ENCODE data around the gene PRKAR1B.

The PRKAR1B gene

DNA sequence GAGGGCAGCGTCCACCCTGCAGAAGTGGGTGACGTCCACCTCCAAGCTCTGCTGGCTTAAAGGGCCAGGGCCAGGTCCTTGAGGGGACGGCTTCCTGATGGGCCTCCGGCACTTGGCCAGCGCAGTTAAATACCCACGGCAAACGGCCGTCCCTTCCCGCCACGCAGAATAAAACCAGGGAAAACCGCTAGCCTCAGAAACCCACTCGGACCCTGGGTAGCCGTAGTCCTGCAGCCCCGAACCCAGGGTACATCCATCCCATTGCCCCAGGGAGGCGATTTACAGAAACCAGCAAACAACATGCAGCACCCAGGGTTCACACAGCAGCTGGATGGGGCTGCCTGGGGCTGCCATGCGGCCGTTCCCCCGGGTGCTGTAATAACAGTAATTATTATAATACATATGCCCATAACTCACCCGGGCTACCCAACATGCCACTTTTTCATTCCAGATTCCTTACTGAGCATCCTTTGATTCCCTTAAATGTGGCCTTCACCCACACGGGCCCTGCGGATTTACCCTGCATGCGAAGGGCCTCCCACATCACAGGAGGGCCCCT is 126.0 kb downstream of the PRKAR1B start:
- no peak for DNase-seq

DNA sequence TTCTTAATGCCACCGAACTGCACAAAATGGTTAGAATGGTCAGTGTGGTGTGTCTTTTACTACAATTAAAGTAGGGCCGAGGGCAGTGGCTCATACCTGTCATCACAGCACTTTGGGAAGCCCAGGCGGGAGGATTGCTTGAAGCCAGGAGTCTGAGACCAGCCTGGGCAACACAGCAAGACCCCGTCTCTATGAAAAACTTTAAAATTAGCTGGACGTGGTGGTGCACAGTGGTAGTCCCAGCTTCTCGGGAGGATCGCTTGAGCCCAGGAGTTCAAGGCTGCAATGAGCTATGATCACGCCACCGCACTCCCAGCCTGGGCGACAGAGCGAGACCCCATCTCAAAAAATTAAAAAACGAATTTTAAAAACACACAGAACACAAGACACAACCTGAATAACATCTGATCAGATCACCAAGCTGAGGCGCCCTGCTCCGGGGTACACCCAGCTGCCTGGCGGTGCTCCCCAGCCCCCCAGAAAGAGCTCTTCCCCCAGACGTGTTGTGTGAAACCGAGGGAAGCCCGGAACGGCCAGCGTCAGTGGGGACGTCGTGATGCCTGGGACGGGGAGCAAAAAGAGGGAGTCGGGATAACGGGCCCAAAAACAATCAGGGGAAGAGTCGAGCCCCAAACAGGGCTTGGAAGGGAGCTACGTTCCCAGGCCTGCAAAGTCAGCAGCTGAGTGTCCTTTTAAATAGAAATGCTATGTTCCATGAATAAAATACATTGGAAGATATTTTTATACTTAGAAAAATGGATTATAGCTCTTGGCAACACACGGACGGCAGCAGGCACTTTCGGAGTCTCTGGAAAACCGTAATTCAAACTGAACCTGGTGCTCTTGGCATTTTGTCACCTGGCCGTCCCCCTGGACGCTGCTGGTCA is 126.7 kb downstream of the PRKAR1B start:
- DNase-seq, result no peak

DNA sequence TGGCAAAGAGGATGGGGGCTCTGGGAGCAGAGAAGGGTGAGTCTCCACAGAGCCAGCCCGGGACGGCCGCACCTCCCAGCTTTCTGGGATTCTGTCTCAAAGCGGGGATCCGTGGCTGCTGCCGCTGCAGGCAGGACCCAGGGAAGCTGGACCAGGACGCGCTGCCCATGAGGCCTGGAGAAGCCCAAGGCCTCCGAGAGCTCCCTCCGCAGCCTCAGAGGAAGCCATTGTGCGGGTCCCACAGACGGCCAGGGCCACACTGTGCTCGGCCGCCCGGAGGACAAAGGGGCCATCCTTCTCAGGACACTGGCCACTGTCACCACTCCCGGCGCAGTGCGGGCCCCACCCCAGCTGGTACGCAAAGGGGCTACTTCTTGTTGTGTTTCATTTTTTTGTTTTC is 128.2 kb downstream of the PRKAR1B start:
- DNase-seq, result no peak

DNA sequence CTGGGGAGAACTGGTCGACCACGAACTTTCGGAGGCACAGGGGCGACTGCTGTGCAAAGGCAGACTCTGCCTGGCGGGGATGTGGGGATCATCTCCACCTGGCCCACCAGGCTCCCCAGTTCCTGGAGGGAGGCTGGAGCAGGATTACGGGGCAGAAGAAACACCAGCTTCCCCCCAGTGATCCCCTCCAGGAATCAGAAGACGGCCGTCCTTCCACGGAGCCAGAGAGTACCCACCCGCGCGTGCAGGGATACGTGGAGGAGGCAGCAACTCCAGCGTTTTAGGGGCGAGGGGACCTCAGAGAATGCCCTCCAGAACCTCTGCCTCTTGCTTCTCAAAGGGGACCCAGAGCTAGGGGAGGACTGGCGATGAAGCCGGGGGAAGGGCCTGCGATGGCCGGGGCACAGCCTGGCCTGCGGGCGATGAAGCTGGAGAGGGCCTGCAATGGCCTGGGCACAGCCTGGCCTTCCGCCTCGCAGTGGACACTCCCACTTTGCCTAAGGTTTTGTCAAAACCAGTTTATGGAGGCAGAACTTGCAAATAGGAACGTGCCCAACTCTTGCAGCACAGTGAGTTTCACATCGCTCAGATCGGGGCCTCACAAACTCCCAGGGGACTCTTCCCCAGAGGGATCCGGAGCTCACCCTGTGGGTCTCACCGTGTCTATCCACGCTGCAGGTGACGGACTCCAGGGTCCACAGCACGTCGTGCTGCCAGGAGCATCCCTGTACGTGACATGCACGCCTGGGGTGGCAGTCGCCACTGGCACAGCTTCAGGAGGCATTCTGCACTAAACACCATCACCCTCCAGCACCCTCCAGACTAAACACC is 129.5 kb downstream of the PRKAR1B start:
- no peak for DNase-seq

DNA sequence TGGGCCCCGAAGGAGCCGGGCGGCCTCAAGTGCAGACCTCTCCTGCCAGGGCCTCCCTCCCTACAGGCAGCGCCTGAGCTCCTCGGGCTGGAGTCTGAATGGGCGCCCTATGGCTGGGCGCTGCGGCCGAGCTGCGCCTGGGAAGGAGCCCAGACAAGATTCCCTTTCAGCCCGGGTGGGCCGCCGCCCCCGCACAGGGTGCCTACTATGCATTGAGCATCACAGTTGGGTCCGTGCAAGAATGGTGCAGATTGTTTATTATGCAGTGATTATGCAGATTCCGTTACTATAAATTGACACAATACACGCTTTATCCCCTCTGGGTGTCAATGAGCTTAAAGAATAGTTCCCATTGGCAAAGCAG is 130.3 kb downstream of the PRKAR1B start:
- DNase-seq, result no peak

DNA sequence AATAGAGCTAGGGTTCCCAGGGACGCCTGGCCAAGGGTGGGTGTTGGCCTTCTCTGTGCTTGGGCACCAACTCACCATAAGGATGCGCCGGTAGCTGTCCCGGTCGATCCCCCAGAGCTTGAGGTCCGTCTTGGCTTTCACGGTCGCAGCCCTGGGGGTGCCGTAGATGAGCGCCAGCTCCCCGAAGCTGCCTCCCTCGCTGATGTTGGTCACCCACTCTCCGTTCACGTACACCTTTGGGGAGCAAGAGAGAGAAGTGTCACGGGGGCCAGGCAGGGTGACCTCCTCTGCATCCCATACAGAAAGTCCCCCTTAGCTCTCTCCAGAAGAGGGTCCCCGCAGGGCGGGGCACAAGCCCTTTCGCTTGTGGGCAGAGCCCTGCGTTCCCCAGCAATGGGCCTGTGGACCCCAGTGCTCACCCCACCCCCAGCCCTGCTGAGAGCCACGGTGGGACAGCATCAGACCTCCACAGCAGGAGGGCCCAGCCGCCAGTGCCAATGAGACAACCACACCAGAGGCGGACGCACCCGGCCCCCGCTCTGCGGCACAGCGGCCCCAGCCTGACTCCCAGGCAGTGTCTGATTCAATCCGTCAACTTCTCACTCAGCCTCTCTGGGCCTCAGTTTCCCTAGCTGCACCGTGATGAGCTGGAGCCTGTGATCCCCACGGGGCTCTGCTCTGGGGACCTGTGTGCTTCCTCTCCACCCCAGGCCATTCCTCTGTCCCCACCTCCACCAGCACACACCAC is 130.8 kb downstream of the PRKAR1B start:
- no peak for DNase-seq

DNA sequence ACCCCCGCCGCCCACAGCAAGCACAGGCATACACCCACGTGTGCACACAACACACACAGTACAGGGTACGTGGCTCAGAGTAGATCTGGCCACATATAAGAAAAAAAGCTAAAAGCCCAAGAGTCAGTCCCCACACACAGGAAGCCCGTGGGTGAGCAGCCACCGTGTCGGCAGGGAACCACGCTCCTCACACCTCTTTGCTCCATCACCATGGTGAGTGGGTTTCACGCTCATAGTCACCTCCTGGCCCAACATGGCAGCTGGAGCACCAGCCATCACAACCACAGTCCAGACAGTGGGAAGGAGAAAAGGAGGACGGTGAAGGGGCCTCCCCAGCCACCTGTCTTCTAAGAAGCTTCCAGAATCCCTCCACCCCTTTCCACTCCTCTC is 131.5 kb downstream of the PRKAR1B start:
- DNase-seq, result no peak

DNA sequence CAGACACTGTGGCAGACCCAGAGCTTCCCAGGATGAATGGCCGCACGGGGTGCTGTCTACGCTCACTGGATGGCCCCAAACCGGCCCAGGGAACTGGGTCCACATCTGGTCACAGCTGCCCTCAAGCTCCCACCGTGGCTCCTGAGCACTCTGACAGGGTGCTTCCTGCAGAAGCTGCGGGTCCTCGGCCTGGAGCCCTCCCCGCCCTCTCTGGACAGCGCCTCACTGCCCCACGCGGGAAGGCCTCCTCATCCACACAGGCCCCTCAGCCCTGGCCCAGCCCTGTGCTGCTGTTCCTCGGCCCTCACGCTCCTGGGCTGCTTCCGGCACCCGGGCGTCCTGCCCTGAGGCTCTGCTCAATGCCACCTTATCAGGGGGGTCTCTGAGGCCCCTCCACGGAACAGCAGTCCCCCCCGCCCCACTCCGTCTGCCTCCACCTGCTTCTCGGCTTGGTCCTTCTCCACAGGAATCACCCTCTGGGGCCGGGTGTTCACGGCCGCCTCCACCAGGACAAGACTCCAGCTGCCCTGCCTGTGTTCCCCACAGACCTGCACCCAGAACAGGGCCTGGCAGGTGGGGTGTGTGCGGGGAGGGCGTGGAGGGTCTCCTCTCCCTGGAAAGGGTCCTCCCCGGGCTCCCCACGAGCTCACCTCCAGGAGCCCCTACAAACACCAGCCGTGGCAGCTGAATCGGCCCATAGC is 132.0 kb downstream of the PRKAR1B start:
- DNase-seq, result no peak

DNA sequence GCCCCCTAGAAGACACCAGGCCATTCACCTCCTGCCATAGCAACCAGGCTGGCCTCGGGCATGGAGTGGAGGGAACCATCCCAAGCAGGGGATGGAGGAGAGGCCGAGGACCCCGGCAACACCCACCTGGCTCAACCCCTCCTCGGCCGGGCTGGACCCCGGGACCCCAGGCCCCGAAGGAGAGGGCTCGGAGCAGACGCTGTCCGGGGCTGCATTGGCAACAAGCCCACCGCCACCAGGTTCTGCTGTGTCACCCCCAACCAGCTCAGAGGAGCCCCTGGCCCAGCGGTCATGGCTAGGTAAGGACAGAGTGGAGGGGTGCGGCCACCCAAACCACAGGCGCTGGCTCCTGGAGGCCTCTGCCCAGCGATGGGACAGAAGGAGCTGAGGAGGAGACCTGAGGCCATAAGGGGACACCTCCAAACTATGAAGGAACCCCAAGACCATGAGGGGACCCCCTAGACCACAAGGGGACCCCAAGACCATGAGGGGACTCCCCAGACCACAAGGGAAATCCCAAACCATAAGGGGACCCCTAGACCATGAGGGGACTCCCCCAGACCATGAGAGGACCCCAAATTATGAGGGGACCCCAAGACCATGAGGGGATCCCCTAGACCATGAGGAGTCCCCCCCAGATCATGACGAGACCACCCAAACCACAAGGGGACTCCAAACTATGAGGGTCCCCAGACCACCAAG is 132.7 kb downstream of the PRKAR1B start:
- no peak for DNase-seq

DNA sequence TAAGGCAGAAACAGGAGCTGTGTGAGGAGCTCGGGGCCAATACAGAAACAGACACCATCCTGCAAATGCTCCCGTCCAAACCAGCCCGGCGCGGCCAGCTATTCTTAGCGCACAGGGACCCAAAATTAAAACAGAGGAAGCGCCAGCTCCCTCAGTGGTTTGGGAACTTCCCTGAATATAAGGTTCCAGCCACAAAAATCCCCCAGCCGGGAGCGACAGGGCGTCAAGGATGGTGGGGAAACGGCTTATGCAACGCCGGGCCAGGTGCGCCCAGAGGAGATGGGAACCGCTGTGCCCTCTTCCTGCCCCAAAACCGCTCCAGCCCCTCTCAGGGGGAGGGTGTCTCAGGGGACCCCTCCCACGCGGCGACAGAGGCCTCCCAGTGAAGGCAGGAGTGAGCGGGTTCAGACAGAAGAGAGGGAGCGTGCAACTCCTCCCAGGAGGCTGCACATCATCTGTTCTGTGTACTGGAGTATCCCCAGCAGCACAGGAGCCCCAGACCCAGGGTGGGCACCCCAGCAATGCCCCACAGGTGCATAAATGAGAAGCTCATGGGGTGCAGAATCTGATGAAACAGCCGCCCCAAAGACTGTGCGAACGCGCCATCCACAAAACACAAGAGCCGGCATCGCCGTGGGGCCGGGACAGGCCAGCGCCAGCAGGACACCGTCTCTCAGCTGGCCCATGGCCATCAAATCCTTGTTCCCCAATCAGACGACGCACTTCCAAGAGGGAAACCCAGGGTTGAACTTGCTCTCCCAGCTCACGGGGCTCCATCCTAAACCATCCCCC is 133.6 kb downstream of the PRKAR1B start:
- no peak for DNase-seq

DNA sequence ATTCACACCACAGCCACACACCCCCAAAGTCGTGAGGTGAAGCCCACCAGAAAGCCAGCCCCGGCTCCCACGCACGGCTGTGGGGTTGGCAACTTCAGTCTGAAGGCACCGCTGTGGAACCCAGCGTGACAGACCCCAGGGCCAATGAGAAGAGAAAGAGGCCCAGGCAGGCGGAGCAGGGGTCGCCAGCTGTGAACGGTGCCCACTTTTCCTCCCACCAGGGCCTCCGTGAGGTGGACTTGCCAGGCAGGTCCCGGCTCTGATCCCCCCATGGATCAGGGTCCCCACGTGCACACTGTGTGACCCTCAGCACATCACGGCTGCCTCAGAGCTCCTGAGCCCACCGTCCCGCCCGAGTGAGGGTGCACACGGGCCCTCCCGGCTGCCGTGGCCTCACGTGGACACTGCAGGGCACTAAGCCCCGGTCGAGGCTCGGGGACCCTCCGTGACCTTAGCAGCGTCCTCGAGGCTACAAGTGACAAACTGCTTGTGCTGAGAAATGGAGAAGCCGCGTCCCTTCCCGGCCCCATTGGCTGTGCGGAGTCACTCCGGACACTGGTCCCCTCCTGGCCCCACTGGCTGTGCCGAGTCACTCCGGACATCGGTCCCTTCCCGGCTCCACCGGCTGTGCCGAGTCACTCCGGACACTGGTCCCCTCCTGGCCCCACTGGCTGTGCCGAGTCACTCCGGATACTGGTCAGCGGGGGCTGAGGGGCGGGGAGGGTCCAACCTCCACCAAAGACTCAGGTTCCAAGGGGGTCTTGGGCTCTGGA is 135.0 kb downstream of the PRKAR1B start:
- no peak for DNase-seq

DNA sequence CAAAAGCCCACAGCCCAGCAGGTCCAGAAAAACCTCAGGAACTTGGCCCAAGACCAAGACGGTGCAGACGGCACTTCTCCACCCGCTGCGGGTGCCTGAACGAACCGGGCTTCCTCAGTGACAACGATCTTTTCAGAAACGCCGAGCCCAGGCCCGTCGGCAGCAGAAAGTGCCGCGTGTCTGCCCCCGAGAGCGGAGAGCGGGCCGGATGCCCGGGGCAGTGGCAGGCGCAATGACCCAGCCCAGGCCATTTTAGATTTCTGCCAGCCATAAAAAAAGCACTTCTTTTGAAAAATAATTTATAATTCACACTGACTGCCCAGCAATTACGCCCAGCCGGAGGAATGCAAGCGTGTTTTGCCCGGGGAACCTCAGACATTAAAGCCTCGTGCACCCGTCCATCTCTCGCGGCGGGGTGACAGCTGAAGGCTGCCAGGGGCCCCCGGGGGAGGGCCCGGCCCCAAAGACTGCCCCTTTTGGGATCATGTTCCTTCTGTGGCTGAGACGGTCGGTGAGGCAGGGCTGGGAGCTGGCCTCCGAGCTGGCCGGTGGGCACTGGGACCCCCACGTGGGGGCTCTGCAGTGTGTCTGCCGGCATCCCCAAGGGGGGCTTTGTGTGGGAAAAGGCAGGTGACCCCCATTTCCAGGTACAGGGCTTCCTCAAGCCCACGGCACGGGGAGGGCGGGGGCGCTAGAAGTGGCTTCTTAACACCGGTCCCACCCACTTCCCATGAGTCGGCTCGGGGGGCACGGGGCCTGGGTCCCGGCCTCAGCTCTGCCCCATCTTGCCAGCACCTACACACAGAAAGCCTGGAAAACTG is 136.1 kb downstream of the PRKAR1B start:
- no peak for DNase-seq

DNA sequence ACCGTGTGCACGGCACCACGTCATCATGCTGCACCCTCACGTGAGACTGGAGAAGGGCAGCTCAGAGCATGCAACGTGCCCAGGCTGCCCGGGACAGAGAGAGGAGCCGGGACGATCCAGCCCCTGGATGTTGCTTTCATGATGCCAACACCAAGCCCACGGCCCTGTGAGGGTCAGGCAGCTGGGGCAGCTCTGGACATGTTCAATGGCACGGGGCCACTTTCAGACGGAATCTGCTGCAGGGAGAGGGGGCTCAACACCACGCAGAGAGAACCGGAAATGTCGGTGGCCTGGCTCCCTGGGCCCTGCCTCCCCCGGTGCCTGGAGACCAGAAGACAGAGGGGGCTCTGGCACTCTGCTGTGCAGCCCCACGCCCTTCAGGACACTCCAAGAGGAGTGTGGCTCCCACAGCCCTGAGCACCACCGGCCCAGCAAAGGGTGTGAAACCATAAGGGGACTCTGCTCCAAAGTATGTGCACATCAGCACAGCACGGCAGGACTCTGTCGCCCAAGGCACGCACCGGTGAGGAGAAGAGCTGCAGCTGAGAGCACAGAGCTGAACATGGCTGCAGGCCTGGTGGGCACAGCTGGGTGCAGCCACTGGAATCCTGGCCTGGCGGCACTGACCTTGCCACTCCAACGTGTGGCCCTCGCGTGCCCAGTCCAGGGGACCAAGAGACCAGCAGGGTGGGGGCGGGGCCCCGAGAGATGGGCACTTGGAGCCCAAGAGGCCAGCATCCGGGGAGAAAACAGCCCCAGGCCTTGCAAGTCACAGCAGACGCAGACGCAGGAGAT is 137.1 kb downstream of the PRKAR1B start:
- no peak for DNase-seq

DNA sequence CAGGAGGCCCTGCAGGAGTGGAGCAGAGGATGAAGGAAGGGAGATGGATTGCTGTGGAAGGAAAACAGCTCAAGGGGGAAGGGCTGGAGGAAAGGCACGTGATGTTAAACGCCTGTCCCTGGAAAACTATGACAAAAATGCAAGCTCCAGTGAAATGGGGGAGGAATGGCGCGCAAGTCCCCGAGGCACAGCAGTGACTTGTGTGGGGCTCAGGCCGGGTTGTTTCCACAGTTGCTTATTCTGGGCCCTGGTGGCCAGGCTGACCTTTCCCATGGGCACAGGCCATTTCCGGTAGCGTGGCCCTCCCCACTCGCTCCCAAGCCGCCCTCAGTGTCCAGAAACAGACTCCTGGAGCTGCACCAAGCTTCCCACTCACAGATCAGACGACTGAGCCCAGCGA is 139.3 kb downstream of the PRKAR1B start:
- DNase-seq, result no peak

DNA sequence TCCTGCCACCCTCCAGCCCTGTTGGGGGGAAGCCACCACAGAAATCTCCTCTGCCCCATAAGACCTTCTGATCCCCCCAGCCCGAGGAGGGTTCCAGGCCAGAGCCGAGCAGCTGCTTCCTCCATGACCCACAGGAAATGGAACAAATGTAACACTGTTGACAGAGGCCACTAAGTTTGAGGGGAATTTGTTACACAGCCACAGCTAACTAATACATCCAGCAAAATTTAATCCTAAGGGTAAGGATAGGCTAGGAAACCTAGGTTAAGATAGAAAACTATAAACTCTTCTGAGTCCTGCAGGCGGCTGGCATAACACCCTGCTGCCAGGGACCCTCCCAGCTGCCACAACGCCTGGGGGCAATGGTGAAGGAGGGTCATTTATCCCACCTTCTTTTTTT is 140.6 kb downstream of the PRKAR1B start:
- no peak for DNase-seq

DNA sequence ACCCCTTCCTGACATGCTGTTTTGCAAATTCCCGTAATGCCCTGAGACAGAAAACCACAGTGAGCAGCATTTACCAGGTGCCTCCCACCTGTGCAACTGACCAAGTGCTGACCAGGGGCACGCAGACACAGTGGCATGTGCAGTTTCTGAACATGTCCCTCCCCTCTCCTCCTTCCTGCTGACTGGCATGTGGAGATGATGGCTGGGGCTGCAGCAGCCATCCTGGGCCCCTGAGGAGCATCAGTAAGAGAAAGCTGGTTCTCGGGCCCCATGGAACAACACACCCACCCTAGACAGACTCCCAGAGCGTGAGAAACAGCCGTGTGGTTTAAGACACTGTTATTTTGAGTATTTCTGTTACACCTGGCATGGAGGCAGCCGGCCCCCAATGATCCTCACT is 141.2 kb downstream of the PRKAR1B start:
- no peak for DNase-seq

DNA sequence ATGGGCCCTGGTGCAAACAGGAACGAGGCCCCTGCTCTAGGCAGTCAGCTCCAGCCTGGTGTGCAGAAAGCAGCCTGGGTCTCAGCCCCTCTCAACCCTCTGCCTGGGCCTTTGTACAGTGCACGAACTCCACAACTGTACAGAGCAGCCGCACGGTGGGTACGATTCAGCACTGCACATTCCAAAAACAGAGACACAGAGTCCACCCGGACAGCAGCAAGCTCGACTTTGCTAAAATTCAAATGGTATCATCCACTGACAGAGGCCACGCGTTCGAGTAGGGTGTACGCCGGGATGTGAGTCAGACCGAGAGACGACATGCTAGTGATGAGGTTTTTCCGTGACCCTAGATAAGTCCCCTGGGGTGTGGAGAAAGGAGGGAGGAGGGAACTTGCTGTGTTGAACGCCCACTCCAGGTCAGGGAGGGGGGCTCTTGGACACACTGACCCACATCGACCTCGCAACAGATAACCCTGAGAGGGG is 141.8 kb downstream of the PRKAR1B start:
- peak; percentile 41 for DNase-seq

DNA sequence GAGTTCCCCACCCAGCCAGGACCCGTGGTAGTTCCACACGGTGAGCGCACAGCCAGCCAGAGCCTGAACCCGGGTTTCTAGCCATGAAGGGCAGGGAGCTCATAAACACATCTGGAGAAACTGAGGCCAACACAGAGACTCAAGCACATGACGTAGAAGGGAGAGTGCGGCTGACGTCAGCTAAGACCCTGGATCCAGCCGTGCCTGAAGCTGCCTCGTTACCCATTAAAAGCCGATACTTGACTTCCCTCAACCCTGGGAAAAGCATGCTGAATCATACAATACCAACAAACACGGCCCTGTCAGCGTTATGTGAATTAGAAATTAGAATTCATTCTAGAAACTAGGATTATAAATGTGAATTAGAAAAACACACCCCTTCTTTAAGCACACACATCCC is 142.3 kb downstream of the PRKAR1B start:
- no peak for DNase-seq
